Effector memory CD8-positive, alpha-beta T cell (primary cell): Measurements from ENCODE around the gene PCDHGB6.
"Not testable (repeated sequence)": the region's sequence is repeated elsewhere in the genome, so short reads cannot be mapped to it uniquely, and the experiment has no call there.

Experiments used
- ATAC-seq: fragments of 150-1000 bp; cut with Tn5 transposase; replicated peaks from 2 replicates; pipeline ENCODE4 v1.10.0; 2021; ENCODE audit warnings: mild to moderate bottlenecking, moderate library complexity
- DNase-seq, 3 experiments: peaks; one replicate each; pipeline ENCODE4 v3.0.0; 2021
- H3K27ac Mint-ChIP-seq, 2 donors: one replicate each; pipeline ENCODE4 v1.8.0; 2022; ENCODE audit warnings: mild to moderate bottlenecking in 2 of 2, mixed read lengths in 2 of 2, moderate library complexity in 2 of 2
- H3K27me3 Mint-ChIP-seq, 2 donors: one replicate each; pipeline ENCODE4 v1.8.0; 2022; ENCODE audit warnings: mixed read lengths in 2 of 2
- H3K36me3 Mint-ChIP-seq: one replicate; pipeline ENCODE4 v1.8.0; 2022; ENCODE audit warnings: mild to moderate bottlenecking, moderate library complexity, mixed read lengths; ENCODE audit not compliant: insufficient read depth
- H3K4me1 Mint-ChIP-seq, 2 donors: one replicate each; pipeline ENCODE4 v1.8.0; 2022; ENCODE audit warnings: low read depth in 2 of 2, mixed read lengths in 2 of 2
- H3K4me3 Mint-ChIP-seq, 2 donors: one replicate each; pipeline ENCODE4 v1.8.0; 2022; ENCODE audit warnings: mild to moderate bottlenecking in 2 of 2, mixed read lengths in 2 of 2, moderate library complexity in 2 of 2
- H3K9me3 Mint-ChIP-seq, 2 donors: one replicate each; pipeline ENCODE4 v1.8.0; 2022; ENCODE audit warnings: mixed read lengths in 2 of 2

Gene PCDHGB6

DNA sequence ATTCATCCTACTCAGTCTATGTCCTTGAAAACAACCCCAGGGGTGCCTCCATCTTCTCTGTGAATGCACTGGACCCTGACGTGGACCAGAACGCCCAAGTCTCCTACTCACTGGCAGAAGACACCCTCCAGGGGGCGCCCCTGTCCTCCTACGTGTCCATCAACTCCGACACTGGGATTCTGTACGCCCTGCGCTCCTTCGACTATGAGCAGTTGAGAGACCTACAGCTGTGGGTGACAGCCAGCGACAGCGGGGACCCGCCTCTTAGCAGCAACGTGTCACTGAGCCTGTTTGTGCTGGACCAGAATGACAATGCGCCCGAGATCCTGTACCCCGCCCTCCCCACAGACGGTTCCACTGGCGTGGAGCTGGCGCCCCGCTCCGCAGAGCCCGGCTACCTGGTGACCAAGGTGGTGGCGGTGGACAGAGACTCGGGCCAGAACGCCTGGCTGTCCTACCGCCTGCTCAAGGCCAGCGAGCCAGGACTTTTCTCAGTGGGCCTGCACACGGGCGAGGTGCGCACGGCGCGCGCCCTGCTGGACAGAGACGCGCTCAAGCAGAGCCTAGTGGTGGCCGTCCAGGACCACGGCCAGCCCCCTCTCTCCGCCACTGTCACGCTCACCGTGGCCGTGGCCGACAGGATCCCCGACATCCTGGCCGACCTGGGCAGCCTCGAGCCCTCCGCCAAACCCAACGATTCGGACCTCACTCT, 32.2 kb upstream of the PCDHGB6 start:
- not testable (repeated sequence) for H3K36me3 Mint-ChIP-seq, H3K27ac Mint-ChIP-seq, ATAC-seq, H3K4me3 Mint-ChIP-seq, H3K9me3 Mint-ChIP-seq, DNase-seq, H3K4me1 Mint-ChIP-seq
- H3K27me3 Mint-ChIP-seq, result peaks cover 18 to 42% of the 10 kb centered on the region in 2 donors

GRCh38 chr5:141382469-141383294, 25.1 kb upstream of the PCDHGB6 start, which contains the start of gene PCDHGA7:
PCDHGA7 (plus strand) TSS chr5:141382742; CDS start chr5:141382900, 158 bp downstream.
- no peak for DNase-seq
- Mint-ChIP-seq H3K27me3 (peaks cover 51 to 59% of the 10 kb centered on the region in 2 donors), H3K9me3 (peaks cover 0 to 10% of the 10 kb centered on the region in 2 donors), H3K27ac (no peak within 1 kb of the TSS), H3K36me3 (no peaks in the 10 kb centered on the region), H3K4me3 (peak within 1 kb of the TSS; percentile 48 to 70), H3K4me1 (no peaks in the 10 kb centered on the region)
- no peak for ATAC-seq

DNA sequence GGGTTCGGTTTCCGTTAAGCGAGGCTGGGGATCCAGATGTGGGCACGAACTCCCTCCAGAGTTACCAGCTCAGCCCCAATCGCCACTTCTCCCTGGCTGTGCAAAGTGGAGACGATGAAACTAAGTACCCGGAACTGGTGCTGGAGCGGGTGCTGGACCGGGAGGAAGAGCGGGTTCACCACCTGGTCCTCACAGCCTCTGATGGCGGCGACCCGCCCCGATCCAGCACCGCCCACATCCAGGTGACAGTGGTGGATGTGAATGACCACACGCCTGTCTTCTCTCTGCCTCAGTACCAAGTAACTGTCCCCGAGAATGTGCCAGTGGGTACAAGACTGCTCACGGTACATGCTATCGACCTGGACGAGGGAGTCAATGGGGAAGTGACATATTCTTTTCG, 24.5 kb upstream of the PCDHGB6 start:
- Mint-ChIP-seq H3K27ac (no peak overlapping the region), H3K4me3 (peak overlapping the region in 1 of 2 donors; percentile 48), H3K27me3 (peaks cover 53 to 62% of the 10 kb centered on the region in 2 donors), H3K9me3 (peaks cover 0 to 10% of the 10 kb centered on the region in 2 donors), H3K36me3 (no peaks in the 10 kb centered on the region), H3K4me1 (no peaks in the 10 kb centered on the region)
- no peak for ATAC-seq
- DNase-seq, result no peak

GRCh38 chr5:141384471-141385267, 23.2 kb upstream of the PCDHGB6 start:
- no peaks in the 10 kb centered on the region for H3K36me3 Mint-ChIP-seq
- H3K9me3 Mint-ChIP-seq, result peaks cover 2 to 11% of the 10 kb centered on the region in 2 donors
- no peak overlapping the region for H3K27ac Mint-ChIP-seq
- H3K27me3 Mint-ChIP-seq, result peaks cover 58 to 68% of the 10 kb centered on the region in 2 donors
- DNase-seq (no peak), ATAC-seq (no peak)
- H3K4me1 Mint-ChIP-seq, result no peaks in the 10 kb centered on the region
- no peak overlapping the region for H3K4me3 Mint-ChIP-seq

DNA sequence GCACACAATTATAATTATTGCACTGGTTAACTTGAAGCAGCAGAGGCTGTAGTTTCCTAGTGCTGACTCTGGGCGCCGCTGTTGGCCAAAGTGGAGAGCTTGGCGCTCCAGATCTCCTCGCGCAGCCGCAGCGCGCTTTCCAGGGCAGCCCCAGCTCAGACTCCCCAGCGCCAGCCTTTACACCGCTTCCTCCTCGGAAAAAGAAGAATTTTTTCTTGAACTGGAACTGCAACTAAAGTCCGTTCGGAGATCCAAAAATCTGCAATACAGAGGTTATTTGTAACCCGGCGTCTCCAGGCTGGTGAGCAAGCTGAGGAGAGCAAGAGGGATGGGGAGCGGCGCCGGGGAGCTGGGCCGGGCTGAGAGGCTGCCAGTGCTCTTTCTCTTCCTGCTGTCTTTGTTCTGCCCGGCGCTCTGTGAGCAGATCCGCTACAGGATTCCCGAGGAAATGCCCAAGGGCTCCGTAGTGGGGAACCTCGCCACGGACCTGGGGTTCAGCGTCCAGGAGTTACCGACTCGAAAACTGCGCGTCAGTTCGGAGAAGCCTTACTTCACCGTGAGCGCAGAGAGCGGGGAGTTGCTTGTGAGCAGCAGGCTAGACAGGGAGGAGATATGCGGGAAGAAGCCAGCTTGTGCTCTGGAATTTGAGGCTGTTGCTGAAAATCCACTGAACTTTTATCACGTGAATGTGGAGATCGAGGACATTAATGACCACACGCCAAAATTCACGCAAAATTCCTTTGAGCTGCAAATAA, 20.1 kb upstream of the PCDHGB6 start, which contains the start of gene PCDHGB4:
Gene PCDHGB4, plus strand, starts transcription at position 142 of the 755 bp plus-strand sequence. Its CDS starts 187 bp downstream, at position 329.
- ATAC-seq, result peak; percentile 49
- not testable (repeated sequence) for H3K36me3 Mint-ChIP-seq, H3K4me1 Mint-ChIP-seq, DNase-seq, H3K27ac Mint-ChIP-seq
- Mint-ChIP-seq H3K9me3 (peaks cover 4 to 17% of the 10 kb centered on the region in 2 donors), H3K4me3 (peak within 1 kb of the TSS; percentile 22 to 52), H3K27me3 (peaks cover 59 to 87% of the 10 kb centered on the region in 2 donors)

- peaks cover 0 to 3% of the 10 kb centered on the region in 2 donors for H3K4me1 Mint-ChIP-seq
- peaks cover 2% of the 10 kb centered on the region for H3K36me3 Mint-ChIP-seq
- no peak overlapping the region for H3K27ac Mint-ChIP-seq
- ATAC-seq (no peak), DNase-seq (no peak)
- H3K4me3 Mint-ChIP-seq, result no peak overlapping the region
- H3K27me3 Mint-ChIP-seq, result peaks cover 54 to 87% of the 10 kb centered on the region in 2 donors
- peaks cover 4 to 17% of the 10 kb centered on the region in 2 donors for H3K9me3 Mint-ChIP-seq
Measured at GRCh38 chr5:141388661-141389060, 19.2 kb upstream of the PCDHGB6 start.

DNA sequence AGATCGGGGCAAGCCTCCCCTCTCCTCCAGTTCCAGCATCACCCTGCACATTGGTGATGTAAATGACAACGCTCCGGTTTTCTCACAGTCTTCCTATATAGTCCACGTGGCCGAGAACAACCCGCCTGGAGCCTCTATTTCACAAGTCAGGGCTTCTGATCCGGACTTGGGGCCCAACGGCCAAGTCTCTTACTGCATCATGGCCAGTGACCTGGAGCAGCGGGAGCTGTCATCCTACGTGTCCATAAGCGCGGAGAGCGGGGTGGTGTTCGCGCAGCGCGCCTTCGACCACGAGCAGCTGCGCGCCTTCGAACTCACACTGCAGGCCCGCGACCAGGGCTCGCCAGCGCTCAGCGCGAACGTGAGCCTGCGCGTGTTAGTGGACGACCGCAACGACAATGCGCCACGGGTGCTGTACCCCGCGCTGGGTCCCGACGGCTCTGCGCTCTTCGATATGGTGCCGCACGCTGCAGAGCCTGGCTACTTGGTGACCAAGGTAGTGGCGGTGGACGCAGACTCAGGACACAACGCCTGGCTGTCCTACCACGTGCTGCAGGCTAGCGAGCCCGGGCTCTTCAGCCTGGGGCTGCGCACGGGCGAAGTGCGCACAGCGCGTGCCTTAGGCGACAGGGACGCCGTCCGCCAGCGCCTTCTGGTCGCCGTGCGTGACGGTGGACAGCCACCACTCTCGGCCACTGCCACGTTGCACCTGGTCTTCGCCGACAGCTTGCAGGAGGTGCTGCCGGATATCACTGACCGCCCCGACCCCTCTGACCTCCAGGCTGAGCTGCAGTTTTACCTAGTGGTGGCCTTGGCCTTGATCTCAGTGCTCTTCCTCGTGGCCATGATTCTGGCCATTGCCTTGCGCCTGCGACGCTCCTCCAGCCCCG, 18.4 kb upstream of the PCDHGB6 start:
- Mint-ChIP-seq H3K4me1 (peaks cover 0 to 3% of the 10 kb centered on the region in 2 donors), H3K27ac (no peak overlapping the region), H3K9me3 (peaks cover 6 to 24% of the 10 kb centered on the region in 2 donors), H3K4me3 (no peak overlapping the region), H3K27me3 (peaks cover 54 to 87% of the 10 kb centered on the region in 2 donors), H3K36me3 (peaks cover 6% of the 10 kb centered on the region)
- DNase-seq, result no peak
- no peak for ATAC-seq

DNA sequence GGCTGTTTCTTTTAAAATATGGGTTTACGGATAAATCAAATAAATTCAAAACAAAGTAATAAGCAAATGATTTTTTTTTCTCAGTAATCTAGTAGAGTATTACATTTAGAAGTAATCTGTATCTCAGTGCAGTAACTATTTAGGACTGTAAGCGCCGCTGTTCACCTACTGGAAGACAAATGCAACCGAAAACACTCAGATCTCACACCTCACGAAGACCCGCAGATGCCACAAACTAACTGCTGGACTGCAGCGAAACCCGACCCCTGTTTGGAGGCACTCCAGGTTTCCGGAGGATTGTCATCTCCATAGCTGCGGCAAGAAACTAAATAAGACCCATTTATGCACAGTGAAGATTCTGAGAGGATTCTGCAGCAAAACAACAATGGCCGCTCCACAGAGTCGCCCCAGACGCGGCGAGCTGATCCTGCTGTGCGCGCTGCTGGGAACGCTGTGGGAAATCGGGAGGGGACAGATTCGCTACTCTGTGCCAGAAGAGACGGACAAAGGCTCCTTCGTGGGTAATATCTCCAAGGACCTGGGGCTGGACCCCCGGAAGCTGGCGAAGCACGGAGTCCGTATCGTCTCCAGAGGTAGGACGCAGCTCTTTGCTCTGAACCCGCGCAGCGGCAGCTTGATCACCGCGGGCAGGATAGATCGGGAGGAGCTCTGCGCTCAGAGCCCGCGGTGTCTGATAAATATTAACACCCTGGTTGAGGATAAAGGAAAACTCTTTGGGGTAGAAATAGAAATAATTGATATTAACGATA, 15.2 kb upstream of the PCDHGB6 start, which contains the start of gene PCDHGA8:
Gene PCDHGA8, plus strand, starts transcription at position 205 of the 770 bp plus-strand sequence. Its CDS starts 181 bp downstream, at position 386.
- H3K36me3 Mint-ChIP-seq, result peaks cover 7% of the 10 kb centered on the region
- no peak within 1 kb of the TSS for H3K4me3 Mint-ChIP-seq
- no peak within 1 kb of the TSS for H3K27ac Mint-ChIP-seq

GRCh38 chr5:141393267-141393666, 14.6 kb upstream of the PCDHGB6 start:
- DNase-seq (no peak), ATAC-seq (no peak)
- Mint-ChIP-seq H3K9me3 (peaks cover 6 to 14% of the 10 kb centered on the region in 2 donors), H3K27me3 (peaks cover 34 to 78% of the 10 kb centered on the region in 2 donors), H3K4me1 (peaks cover 0 to 3% of the 10 kb centered on the region in 2 donors), H3K36me3 (peaks cover 10% of the 10 kb centered on the region), H3K27ac (no peak overlapping the region), H3K4me3 (no peak overlapping the region)

More for the DNA sequence above, 15.2 kb upstream of the PCDHGB6 start, which contains the start of gene PCDHGA8:
- no peak for ATAC-seq
- no peak for DNase-seq
- peaks cover 0 to 3% of the 10 kb centered on the region in 2 donors for H3K4me1 Mint-ChIP-seq
- peaks cover 6 to 14% of the 10 kb centered on the region in 2 donors for H3K9me3 Mint-ChIP-seq
- H3K27me3 Mint-ChIP-seq, result peaks cover 36 to 80% of the 10 kb centered on the region in 2 donors

DNA sequence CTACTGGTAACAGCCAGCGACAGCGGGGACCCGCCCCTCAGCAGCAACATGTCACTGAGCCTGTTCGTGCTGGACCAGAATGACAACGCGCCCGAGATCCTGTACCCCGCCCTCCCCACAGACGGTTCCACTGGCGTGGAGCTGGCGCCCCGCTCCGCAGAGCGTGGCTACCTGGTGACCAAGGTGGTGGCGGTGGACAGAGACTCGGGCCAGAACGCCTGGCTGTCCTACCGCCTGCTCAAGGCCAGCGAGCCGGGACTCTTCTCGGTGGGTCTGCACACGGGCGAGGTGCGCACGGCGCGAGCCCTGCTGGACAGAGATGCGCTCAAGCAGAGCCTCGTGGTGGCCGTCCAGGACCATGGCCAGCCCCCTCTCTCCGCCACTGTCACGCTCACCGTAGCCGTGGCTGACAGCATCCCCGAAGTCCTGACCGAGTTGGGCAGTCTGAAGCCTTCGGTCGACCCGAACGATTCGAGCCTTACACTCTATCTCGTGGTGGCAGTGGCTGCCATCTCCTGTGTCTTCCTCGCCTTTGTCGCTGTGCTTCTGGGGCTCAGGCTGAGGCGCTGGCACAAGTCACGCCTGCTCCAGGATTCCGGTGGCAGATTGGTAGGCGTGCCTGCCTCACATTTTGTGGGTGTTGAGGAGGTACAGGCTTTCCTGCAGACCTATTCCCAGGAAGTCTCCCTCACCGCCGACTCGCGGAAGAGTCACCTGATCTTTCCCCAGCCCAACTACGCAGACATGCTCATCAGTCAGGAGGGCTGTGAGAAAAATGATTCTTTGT, 13.2 kb upstream of the PCDHGB6 start:
- not testable (repeated sequence) for H3K27ac Mint-ChIP-seq, H3K36me3 Mint-ChIP-seq, ATAC-seq, H3K4me3 Mint-ChIP-seq, H3K4me1 Mint-ChIP-seq, DNase-seq
- Mint-ChIP-seq H3K9me3 (peaks cover 5 to 14% of the 10 kb centered on the region in 2 donors), H3K27me3 (peaks cover 36 to 77% of the 10 kb centered on the region in 2 donors)
